Osteocyte (in vitro differentiated cells): ENCODE data around the gene C5orf15. TPM values are rescaled to one million over a fixed set of nuclear protein-coding genes. Genes with fewer than 3 reads are reported as not detected.

Source experiments
- DNase-seq: peaks from one replicate; pipeline ENCODE4 v3.0.0; 2021; ENCODE audit warnings: mixed read lengths; ENCODE audit not compliant: unreplicated experiment; ENCODE audit errors: extremely low spot score
- H3K27ac Mint-ChIP-seq: one replicate; pipeline ENCODE4 v1.8.0; 2021; ENCODE audit warnings: mild to moderate bottlenecking, mixed read lengths; ENCODE audit not compliant: unreplicated experiment
- H3K27me3 Mint-ChIP-seq: one replicate; pipeline ENCODE4 v1.8.0; 2021; ENCODE audit warnings: mixed read lengths; ENCODE audit not compliant: unreplicated experiment
- H3K36me3 Mint-ChIP-seq: one replicate; pipeline ENCODE4 v1.8.0; 2021; ENCODE audit warnings: mixed read lengths; ENCODE audit not compliant: unreplicated experiment
- H3K4me1 Mint-ChIP-seq: one replicate; pipeline ENCODE4 v1.8.0; 2021; ENCODE audit warnings: mixed read lengths; ENCODE audit not compliant: unreplicated experiment
- H3K4me3 Mint-ChIP-seq: one replicate; pipeline ENCODE4 v1.8.0; 2021; ENCODE audit warnings: mild to moderate bottlenecking, moderate library complexity, mixed read lengths; ENCODE audit not compliant: unreplicated experiment
- H3K9me3 Mint-ChIP-seq: one replicate; pipeline ENCODE4 v1.8.0; 2021; ENCODE audit warnings: mixed read lengths; ENCODE audit not compliant: unreplicated experiment
- CTCF ChIP-seq: fragments of 200-600 bp; sonication (generic); IDR thresholded peaks from 2 replicates; pipeline ENCODE4 v1.5.0; 2021; ENCODE audit warnings: antibody characterized with exemption, mild to moderate bottlenecking, moderate library complexity
- total RNA-seq: library from RNA; stranded (reverse); gene quantifications from 2 replicates; pipeline ENCODE4 v1.2.1, GENCODE V29; 2021

The C5orf15 gene
- total RNA-seq, 1 donor from 2014 or later = 62.6 TPM

GRCh38 chr5:133933670-133934295, 34.6 kb downstream of the C5orf15 start:
- H3K9me3 Mint-ChIP-seq = no peaks in the 10 kb centered on the region
- H3K27ac Mint-ChIP-seq = no peak overlapping the region
- no peaks in the 10 kb centered on the region for H3K27me3 Mint-ChIP-seq
- no peak for TF ChIP-seq CTCF
- no peaks in the 10 kb centered on the region for H3K36me3 Mint-ChIP-seq
- no peak for DNase-seq
- no peak overlapping the region for H3K4me3 Mint-ChIP-seq
- peaks cover 4% of the 10 kb centered on the region for H3K4me1 Mint-ChIP-seq

GRCh38 chr5:133933169-133933509, 35.3 kb downstream of the C5orf15 start:
- Mint-ChIP-seq H3K36me3 (no peaks in the 10 kb centered on the region), H3K9me3 (no peaks in the 10 kb centered on the region), H3K27ac (no peak overlapping the region), H3K27me3 (no peaks in the 10 kb centered on the region), H3K4me1 (peaks cover 4% of the 10 kb centered on the region), H3K4me3 (no peak overlapping the region)
- TF ChIP-seq CTCF = no peak
- DNase-seq = no peak

GRCh38 chr5:133932441-133933168, 35.8 kb downstream of the C5orf15 start:
- H3K9me3 Mint-ChIP-seq = no peaks in the 10 kb centered on the region
- no peak overlapping the region for H3K27ac Mint-ChIP-seq
- H3K36me3 Mint-ChIP-seq = no peaks in the 10 kb centered on the region
- peaks cover 4% of the 10 kb centered on the region for H3K4me1 Mint-ChIP-seq
- H3K27me3 Mint-ChIP-seq = no peaks in the 10 kb centered on the region
- H3K4me3 Mint-ChIP-seq = no peak overlapping the region
- TF ChIP-seq CTCF = no peak
- no peak for DNase-seq

GRCh38 chr5:133931546-133931945, 36.9 kb downstream of the C5orf15 start:
- TF ChIP-seq CTCF = no peak
- Mint-ChIP-seq H3K27me3 (no peaks in the 10 kb centered on the region), H3K9me3 (no peaks in the 10 kb centered on the region), H3K27ac (no peak overlapping the region), H3K36me3 (no peaks in the 10 kb centered on the region), H3K4me3 (no peak overlapping the region), H3K4me1 (peaks cover 7% of the 10 kb centered on the region)
- DNase-seq = no peak

- Mint-ChIP-seq H3K9me3 (no peaks in the 10 kb centered on the region), H3K4me1 (peaks cover 12% of the 10 kb centered on the region)
Measured at GRCh38 chr5:133930813-133931090, 37.7 kb downstream of the C5orf15 start.

More at GRCh38 chr5:133930813-133931090, 37.7 kb downstream of the C5orf15 start:
- no peak overlapping the region for H3K27ac Mint-ChIP-seq
- no peaks in the 10 kb centered on the region for H3K27me3 Mint-ChIP-seq
- DNase-seq = no peak
- no peak for TF ChIP-seq CTCF
- H3K36me3 Mint-ChIP-seq = no peaks in the 10 kb centered on the region
- no peak overlapping the region for H3K4me3 Mint-ChIP-seq
